DMS53 treated with DMSO at 0.1 percent for 48 hours (cell line): ENCODE results near the gene CPEB3.
A peak's percentile ranks its signal among the peaks of the same experiment; 100 is the strongest.
"Not testable (repeated sequence)": the region's sequence is repeated elsewhere in the genome, so short reads cannot be mapped to it uniquely, and the experiment has no call there.

Source experiments
- DNase-seq: peaks from one replicate; lab custom pipeline; 2025; ENCODE audit not compliant: unreplicated experiment; lab: John Stamatoyannopoulos, UW

Gene CPEB3

GRCh38 chr10:92216608-92217007, 74.3 kb downstream of the CPEB3 start:
- not testable (repeated sequence) for DNase-seq

- DNase-seq = not testable (repeated sequence)
These were observed 75.7 kb downstream of the CPEB3 start for GRCh38 chr10:92215222-92215621.

- DNase-seq = no peak
These were observed 77.8 kb downstream of the CPEB3 start for GRCh38 chr10:92213049-92213448.

GRCh38 chr10:92208736-92209135, 82.1 kb downstream of the CPEB3 start:
- no peak for DNase-seq

GRCh38 chr10:92208157-92208720, 82.6 kb downstream of the CPEB3 start:
- DNase-seq = no peak

GRCh38 chr10:92207061-92207460, 83.8 kb downstream of the CPEB3 start:
- no peak for DNase-seq

GRCh38 chr10:92203919-92204623, 86.8 kb downstream of the CPEB3 start:
- peak; percentile 41 for DNase-seq

- no peak for DNase-seq
These were observed 88.3 kb downstream of the CPEB3 start for GRCh38 chr10:92202536-92202935.

GRCh38 chr10:92200564-92200963, 90.3 kb downstream of the CPEB3 start:
- no peak for DNase-seq

GRCh38 chr10:92187101-92187500, 103.8 kb downstream of the CPEB3 start:
- no peak for DNase-seq

GRCh38 chr10:92184977-92185376, 105.9 kb downstream of the CPEB3 start:
- DNase-seq = peak; percentile 17

- DNase-seq = no peak
These were observed 107.7 kb downstream of the CPEB3 start for GRCh38 chr10:92183199-92183598.

GRCh38 chr10:92181575-92181974, 109.3 kb downstream of the CPEB3 start:
- DNase-seq = no peak

GRCh38 chr10:92180399-92180798, 110.5 kb downstream of the CPEB3 start:
- no peak for DNase-seq

GRCh38 chr10:92177546-92177945, 113.3 kb downstream of the CPEB3 start:
- DNase-seq = no peak

- DNase-seq = no peak
These were observed 115.7 kb downstream of the CPEB3 start for GRCh38 chr10:92175164-92175563.

GRCh38 chr10:92173996-92174395, 116.9 kb downstream of the CPEB3 start:
- no peak for DNase-seq

- DNase-seq = no peak
These were observed 126.7 kb downstream of the CPEB3 start for GRCh38 chr10:92164036-92164696.

- DNase-seq = no peak
These were observed 128.3 kb downstream of the CPEB3 start for GRCh38 chr10:92162541-92162940.

GRCh38 chr10:92156874-92157773, 133.8 kb downstream of the CPEB3 start:
- no peak for DNase-seq

GRCh38 chr10:92150823-92151222, 140.1 kb downstream of the CPEB3 start:
- DNase-seq = no peak
